Osteocyte (in vitro differentiated cells): ENCODE measurements around the gene CCL22. TPM values are rescaled to one million over a fixed set of nuclear protein-coding genes. Genes with fewer than 3 reads are reported as not detected.

Source experiments
- DNase-seq: peaks from one replicate; pipeline ENCODE4 v3.0.0; 2021; ENCODE audit warnings: mixed read lengths; ENCODE audit not compliant: unreplicated experiment; ENCODE audit errors: extremely low spot score
- H3K27ac Mint-ChIP-seq: one replicate; pipeline ENCODE4 v1.8.0; 2021; ENCODE audit warnings: mild to moderate bottlenecking, mixed read lengths; ENCODE audit not compliant: unreplicated experiment
- H3K27me3 Mint-ChIP-seq: one replicate; pipeline ENCODE4 v1.8.0; 2021; ENCODE audit warnings: mixed read lengths; ENCODE audit not compliant: unreplicated experiment
- H3K36me3 Mint-ChIP-seq: one replicate; pipeline ENCODE4 v1.8.0; 2021; ENCODE audit warnings: mixed read lengths; ENCODE audit not compliant: unreplicated experiment
- H3K4me1 Mint-ChIP-seq: one replicate; pipeline ENCODE4 v1.8.0; 2021; ENCODE audit warnings: mixed read lengths; ENCODE audit not compliant: unreplicated experiment
- H3K4me3 Mint-ChIP-seq: one replicate; pipeline ENCODE4 v1.8.0; 2021; ENCODE audit warnings: mild to moderate bottlenecking, moderate library complexity, mixed read lengths; ENCODE audit not compliant: unreplicated experiment
- H3K9me3 Mint-ChIP-seq: one replicate; pipeline ENCODE4 v1.8.0; 2021; ENCODE audit warnings: mixed read lengths; ENCODE audit not compliant: unreplicated experiment
- total RNA-seq: library from RNA; stranded (reverse); gene quantifications from 2 replicates; pipeline ENCODE4 v1.2.1, GENCODE V29; 2021
- TF ChIP-seq, protein P1 (sequence below): fragments of 200-600 bp; sonication (generic); IDR thresholded peaks from 2 replicates; pipeline ENCODE4 v1.5.0; 2021; ENCODE audit warnings: antibody characterized with exemption, mild to moderate bottlenecking, moderate library complexity

CCL22 gene
- total RNA-seq, 1 donor from 2014 or later = not detected

DNA sequence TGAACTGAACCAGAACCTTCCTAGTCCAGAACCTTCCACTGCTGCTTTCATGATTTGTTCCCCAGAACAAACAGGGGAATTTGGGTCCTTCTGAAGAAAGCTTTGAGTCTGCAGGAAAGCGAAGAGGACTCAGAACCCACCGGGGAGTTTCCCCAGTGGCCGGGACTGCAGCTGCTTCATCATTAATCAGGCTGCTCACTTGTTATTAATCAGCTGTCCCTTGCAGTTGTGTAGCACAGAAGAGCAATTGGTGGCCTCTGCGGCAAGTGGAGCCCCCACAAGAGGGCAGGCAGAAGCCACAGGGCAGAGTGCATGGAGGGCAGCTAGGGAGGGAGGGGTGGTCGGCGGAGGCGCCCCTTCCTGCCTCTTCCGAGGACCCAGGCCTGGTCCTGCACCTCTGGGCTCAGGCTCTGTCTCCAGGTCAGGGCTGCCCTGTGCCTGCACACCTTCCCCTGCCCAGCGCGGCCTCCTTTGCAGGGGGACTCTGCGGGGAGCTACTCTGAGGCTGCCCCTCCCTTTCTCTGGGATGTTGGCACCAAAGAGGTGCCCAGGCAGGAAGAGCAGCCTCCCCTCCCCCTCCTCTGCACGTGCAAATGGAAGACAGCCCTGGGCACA lies 52.9 kb downstream of the CCL22 start:
- TF ChIP-seq, protein P1, sequence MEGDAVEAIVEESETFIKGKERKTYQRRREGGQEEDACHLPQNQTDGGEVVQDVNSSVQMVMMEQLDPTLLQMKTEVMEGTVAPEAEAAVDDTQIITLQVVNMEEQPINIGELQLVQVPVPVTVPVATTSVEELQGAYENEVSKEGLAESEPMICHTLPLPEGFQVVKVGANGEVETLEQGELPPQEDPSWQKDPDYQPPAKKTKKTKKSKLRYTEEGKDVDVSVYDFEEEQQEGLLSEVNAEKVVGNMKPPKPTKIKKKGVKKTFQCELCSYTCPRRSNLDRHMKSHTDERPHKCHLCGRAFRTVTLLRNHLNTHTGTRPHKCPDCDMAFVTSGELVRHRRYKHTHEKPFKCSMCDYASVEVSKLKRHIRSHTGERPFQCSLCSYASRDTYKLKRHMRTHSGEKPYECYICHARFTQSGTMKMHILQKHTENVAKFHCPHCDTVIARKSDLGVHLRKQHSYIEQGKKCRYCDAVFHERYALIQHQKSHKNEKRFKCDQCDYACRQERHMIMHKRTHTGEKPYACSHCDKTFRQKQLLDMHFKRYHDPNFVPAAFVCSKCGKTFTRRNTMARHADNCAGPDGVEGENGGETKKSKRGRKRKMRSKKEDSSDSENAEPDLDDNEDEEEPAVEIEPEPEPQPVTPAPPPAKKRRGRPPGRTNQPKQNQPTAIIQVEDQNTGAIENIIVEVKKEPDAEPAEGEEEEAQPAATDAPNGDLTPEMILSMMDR = no peak
- no peak for DNase-seq
- Mint-ChIP-seq H3K4me3 (no peak overlapping the region), H3K27ac (no peak overlapping the region), H3K9me3 (no peaks in the 10 kb centered on the region), H3K36me3 (no peaks in the 10 kb centered on the region), H3K27me3 (peaks cover 15% of the 10 kb centered on the region), H3K4me1 (peaks cover 2% of the 10 kb centered on the region)

DNA sequence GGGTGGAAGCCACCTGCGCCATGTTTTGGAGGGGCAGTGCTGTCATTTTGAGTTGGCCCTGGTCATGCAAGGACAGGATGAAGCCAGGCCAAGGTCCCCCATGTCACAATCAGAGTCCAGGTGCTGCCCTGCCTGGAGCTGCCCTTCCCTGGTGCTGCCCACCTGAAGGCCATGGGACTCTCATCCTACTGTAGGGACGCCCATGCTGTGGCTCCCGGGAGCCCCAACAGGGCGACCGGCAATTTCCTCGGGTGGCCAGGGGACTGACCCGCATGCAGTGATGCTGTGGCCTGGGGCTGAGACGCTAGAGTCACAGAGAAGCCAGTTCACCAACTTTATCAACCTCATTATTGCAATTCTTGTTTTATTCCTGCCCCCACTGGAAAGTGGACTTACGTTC lies 54.0 kb downstream of the CCL22 start:
- Mint-ChIP-seq H3K4me1 (peaks cover 8% of the 10 kb centered on the region), H3K9me3 (no peaks in the 10 kb centered on the region), H3K4me3 (no peak overlapping the region), H3K27me3 (peaks cover 15% of the 10 kb centered on the region), H3K36me3 (no peaks in the 10 kb centered on the region), H3K27ac (no peak overlapping the region)
- no peak for DNase-seq
- TF ChIP-seq, protein P1 = no peak

DNA sequence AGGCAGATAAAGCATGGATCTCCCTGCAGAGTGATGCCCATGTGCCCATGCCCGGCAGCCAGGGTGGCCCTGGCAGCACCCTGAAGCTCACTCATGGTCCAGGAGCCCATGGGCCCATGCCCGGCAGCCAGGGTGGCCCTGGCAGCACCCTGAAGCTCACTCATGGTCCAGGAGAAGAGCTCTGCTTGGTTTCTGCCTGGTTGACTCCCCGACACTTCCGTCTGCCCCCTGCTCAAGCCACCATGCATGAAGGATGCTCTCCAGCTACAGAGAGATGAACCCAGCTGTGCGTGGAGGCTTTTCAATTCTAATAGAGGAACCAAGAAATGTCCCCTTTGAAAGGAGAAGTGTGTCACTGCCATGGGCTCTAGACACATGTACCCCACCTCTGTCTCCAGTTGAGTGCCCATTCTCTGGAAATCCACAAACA lies 54.7 kb downstream of the CCL22 start:
- DNase-seq = no peak
- Mint-ChIP-seq H3K4me1 (peaks cover 12% of the 10 kb centered on the region), H3K36me3 (no peaks in the 10 kb centered on the region), H3K27ac (no peak overlapping the region), H3K9me3 (no peaks in the 10 kb centered on the region), H3K27me3 (peaks cover 15% of the 10 kb centered on the region), H3K4me3 (no peak overlapping the region)
- TF ChIP-seq, protein P1 = no peak

DNA sequence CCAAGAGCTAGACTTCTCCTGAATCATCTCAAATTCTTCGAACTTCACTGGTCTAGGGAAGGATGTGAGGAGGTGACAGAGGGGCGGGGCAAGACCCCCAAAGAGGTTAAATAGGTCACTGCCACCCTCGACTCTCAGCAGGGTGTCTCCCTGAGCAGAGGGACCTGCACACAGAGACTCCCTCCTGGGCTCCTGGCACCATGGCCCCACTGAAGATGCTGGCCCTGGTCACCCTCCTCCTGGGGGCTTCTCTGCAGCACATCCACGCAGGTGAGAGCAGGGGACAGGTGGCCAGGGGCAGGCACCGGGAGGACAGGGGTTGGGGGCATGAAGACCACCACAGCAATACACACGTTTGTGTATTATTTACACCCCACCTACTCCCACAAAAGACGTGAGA lies 55.1 kb downstream of the CCL22 start:
- DNase-seq = no peak
- TF ChIP-seq, protein P1 = no peak
- H3K4me3 Mint-ChIP-seq = no peak overlapping the region
- no peak overlapping the region for H3K27ac Mint-ChIP-seq
- peaks cover 14% of the 10 kb centered on the region for H3K27me3 Mint-ChIP-seq
- no peaks in the 10 kb centered on the region for H3K36me3 Mint-ChIP-seq
- peaks cover 15% of the 10 kb centered on the region for H3K4me1 Mint-ChIP-seq
- no peaks in the 10 kb centered on the region for H3K9me3 Mint-ChIP-seq

Other genes starting within 250 kb of the CCL22 start
- gene PSME3IP1, start 172.7 kb upstream of the CCL22 start, total RNA-seq = 81.2 and 83.1 TPM in 2 replicates
- gene RSPRY1, start 172.5 kb upstream of the CCL22 start, total RNA-seq = 49.3 and 50.8 TPM in 2 replicates
- 61.8 and 67.4 TPM in 2 replicates for gene ARL2BP, start 113.5 kb upstream of the CCL22 start, total RNA-seq
- 0.30 and 1.2 TPM in 2 replicates for gene PLLP, start 74.1 kb upstream of the CCL22 start, total RNA-seq
- gene CX3CL1, start 13.7 kb downstream of the CCL22 start, total RNA-seq = 2.3 and 2.6 TPM in 2 replicates
- not detected in 2 replicates for gene CCL17, start 46.0 kb downstream of the CCL22 start, total RNA-seq
- 52.2 and 57.1 TPM in 2 replicates for gene CIAPIN1, start 88.6 kb downstream of the CCL22 start, total RNA-seq
- 37.8 and 50.1 TPM in 2 replicates for gene COQ9, start 88.7 kb downstream of the CCL22 start, total RNA-seq
- 46.8 and 47.8 TPM in 2 replicates for gene POLR2C, start 103.9 kb downstream of the CCL22 start, total RNA-seq
- gene DOK4, start 127.7 kb downstream of the CCL22 start, total RNA-seq = 22.5 and 24.4 TPM in 2 replicates
- 17.2 and 18.8 TPM in 2 replicates for gene CCDC102A, start 177.8 kb downstream of the CCL22 start, total RNA-seq
- not detected in 2 replicates for gene ADGRG5, start 183.9 kb downstream of the CCL22 start, total RNA-seq